Measurements from ENCODE around the gene ELOVL7. TPM values are rescaled to one million over a fixed set of nuclear protein-coding genes. Genes with fewer than 3 reads are reported as not detected.

Gene ELOVL7
- total RNA-seq = 1 to 10 TPM; 1.2 to 7.0 (median 5.3) TPM

DNA sequence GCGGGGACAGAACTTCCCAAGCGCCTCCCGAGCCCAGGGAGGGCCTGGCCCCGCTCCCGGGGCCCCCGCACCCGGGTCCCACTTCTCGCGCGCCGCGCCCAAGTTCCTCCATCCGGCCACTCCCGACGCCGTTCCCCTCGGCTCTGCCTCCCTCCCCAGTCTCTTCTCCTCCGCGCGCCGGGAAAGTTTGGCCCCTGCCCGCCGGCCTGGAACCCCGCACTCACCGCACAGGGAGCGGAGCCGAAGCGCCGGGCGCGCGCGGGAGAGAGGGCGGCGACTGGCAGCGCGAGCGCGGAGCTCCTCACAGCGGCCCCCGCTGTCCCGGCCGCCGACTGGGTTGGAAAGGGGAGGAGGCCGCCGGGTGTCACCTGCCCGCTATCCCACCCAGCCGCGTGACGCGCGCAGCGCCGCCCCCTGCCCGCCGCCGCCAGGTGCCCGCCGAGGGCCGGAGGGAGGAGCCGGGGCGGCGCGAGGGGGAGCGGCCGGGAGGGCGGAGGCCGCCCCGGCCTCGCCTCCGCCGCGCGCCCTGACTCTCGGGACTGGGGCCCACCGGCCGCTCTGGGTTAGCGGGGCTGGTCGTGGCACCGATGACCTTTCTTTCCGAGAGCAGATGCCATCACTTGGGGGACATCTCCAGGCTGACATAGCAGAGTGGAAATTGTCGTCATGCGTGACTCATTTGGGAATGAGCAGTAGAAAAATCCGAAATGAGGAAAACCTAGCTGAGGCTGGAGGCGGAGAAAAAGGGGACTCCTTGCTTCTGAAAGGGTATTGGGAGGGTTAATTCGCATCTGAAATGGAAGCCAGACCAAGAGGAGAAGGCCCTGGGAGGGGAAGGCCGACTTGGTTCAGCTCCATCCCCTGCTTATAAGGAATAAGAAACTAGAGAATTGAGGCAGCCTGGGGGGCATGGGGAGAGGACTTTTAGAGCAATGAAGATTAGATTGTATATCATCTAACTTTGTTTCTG, at the start of gene ELOVL7:
Gene ELOVL7 (minus strand): TSS at position 334 of the 970 bp plus-strand sequence. CDS start 56,872 bp downstream, outside the sequence.
- Histone ChIP-seq H3K9me3 (no peaks in the 10 kb centered on the region), H3K4me3 (peak within 1 kb of the TSS; percentile 63 to 75 (median 68)), H3K27me3 (peaks cover 0 to 45% (median 3%) of the 10 kb centered on the region in 4 donors), H3K36me3 (no peaks in the 10 kb centered on the region), H3K27ac (replicated peaks in 1 of 4) (peak within 1 kb of the TSS; percentile 44 to 63 (median 52)), H3K4me1 (peaks cover 4 to 22% (median 17%) of the 10 kb centered on the region in 4 donors)
- no peak for DNase-seq (ENCODE audit: extremely low spot score)
- intact Hi-C loops (cut with DNase I) = no loop called here
- 5% methylated on average over 11 of the region's 87 CpGs for WGBS
- TF ChIP-seq POLR2A (IDR thresholded peaks at IDR 0.05; ENCODE audit: low read depth) = no peak
- TF ChIP-seq, protein P1, sequence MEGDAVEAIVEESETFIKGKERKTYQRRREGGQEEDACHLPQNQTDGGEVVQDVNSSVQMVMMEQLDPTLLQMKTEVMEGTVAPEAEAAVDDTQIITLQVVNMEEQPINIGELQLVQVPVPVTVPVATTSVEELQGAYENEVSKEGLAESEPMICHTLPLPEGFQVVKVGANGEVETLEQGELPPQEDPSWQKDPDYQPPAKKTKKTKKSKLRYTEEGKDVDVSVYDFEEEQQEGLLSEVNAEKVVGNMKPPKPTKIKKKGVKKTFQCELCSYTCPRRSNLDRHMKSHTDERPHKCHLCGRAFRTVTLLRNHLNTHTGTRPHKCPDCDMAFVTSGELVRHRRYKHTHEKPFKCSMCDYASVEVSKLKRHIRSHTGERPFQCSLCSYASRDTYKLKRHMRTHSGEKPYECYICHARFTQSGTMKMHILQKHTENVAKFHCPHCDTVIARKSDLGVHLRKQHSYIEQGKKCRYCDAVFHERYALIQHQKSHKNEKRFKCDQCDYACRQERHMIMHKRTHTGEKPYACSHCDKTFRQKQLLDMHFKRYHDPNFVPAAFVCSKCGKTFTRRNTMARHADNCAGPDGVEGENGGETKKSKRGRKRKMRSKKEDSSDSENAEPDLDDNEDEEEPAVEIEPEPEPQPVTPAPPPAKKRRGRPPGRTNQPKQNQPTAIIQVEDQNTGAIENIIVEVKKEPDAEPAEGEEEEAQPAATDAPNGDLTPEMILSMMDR (IDR thresholded peaks at IDR 0.05) = peak in 1 of 3 experiments; percentile 22
- peak in 1 of 2 donors; percentile 58 for TF ChIP-seq POLR2AphosphoS5 (IDR thresholded peaks at IDR 0.05)

DNA sequence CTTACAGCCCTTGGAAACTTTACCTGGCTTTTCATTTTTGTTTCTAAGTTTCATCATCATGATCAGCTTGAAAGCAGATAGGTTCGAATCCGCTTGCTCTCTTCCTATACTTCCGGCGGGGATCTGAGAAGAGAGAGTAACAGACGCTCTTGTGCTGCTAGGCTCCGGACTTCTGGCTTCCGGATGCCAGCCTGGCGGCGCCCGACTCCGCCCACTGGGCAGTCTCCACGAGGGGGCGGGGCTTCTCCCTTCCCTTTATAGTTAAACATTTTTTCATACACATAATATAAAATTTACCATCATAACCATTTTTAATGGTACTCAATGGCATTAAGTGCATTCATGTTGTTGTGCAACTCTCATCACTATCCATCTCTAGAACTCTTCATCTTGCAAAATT, 49.5 kb upstream of the ELOVL7 start:
- TF ChIP-seq POLR2AphosphoS5 (IDR thresholded peaks at IDR 0.05) (no peak), EP300 (IDR thresholded peaks at IDR 0.05) (no peak), POLR2A (IDR thresholded peaks at IDR 0.05; ENCODE audit: low read depth) (no peak)
- TF ChIP-seq, protein P1 (IDR thresholded peaks at IDR 0.05) = no peak
- DNase-seq (ENCODE audit: extremely low spot score) = no peak
- no peaks in the 10 kb centered on the region for H3K9me3 ChIP-seq
- WGBS = 99% methylated on average over 13 of the region's 13 CpGs
- peaks cover 14 to 60% (median 36%) of the 10 kb centered on the region in 4 donors for H3K36me3 ChIP-seq
- H3K27ac ChIP-seq (replicated peaks in 1 of 4) = no peak overlapping the region
- H3K27me3 ChIP-seq = no peaks in the 10 kb centered on the region
- no peak overlapping the region for H3K4me3 ChIP-seq
- intact Hi-C loops (cut with DNase I) = no loop called here
- no peaks in the 10 kb centered on the region for H3K4me1 ChIP-seq

DNA sequence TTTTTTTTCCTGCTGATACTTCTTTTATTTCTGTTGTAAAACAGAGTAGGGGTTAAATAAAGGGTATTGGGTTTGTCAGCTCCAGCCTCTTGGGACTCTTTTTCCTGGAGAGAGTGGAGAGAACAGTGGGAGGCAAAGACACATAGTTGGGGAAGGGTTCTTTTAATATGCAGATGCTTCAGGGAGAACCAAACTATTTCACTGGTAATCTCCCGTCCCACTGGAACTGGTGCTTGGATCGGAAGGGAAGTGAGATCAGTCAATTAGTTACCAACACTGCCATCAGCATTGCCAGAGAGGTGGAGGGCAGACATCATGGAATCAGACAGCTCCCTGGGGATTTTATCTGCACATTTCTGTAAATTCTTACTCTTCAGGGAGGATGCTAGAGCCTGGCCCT, 47.6 kb upstream of the ELOVL7 start:
- DNase-seq (ENCODE audit: extremely low spot score) = no peak
- no peaks in the 10 kb centered on the region for H3K9me3 ChIP-seq
- H3K27ac ChIP-seq (replicated peaks in 1 of 4) = no peak overlapping the region
- intact Hi-C loops (cut with DNase I) = no loop called here
- TF ChIP-seq POLR2A (IDR thresholded peaks at IDR 0.05; ENCODE audit: low read depth) (no peak), EP300 (IDR thresholded peaks at IDR 0.05) (no peak), POLR2AphosphoS5 (IDR thresholded peaks at IDR 0.05) (no peak)
- TF ChIP-seq, protein P1 (IDR thresholded peaks at IDR 0.05) = no peak
- H3K27me3 ChIP-seq = no peaks in the 10 kb centered on the region
- no peak overlapping the region for H3K4me3 ChIP-seq
- H3K36me3 ChIP-seq = peaks cover 11 to 46% (median 28%) of the 10 kb centered on the region in 4 donors
- WGBS = 97% methylated on average over 2 of the region's 2 CpGs
- H3K4me1 ChIP-seq = no peaks in the 10 kb centered on the region

DNA sequence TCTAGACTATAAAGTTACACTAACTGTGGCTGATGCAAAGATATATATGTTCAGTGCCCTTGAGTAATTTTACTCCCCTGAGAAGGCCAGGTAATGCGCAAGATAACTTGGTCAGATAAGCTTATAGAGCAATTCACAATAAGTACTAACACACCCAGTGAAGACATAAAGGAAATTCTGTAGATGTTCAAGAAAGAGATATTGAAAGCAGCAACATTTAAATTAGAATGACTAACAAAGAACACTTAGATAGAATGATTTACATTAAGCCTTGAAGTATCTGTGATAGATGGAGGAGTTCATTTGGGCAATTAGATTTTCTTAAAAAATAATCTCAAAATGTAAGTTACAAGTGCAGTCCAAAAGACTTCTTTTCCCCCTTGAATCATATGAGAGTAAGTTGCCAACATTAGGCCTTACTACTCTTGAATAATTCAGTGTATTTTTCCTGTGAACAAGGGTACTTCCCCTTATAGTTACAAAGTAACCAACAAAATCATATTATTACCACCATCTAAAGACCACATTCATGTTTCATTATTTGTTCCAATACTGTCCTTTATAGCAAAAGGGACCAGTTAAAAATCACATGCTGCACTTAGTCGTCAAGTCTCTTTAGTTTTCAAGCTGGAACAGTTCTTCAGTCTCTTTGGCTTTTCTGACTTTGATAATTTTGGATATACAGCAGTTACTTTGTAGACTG, 44.4 kb upstream of the ELOVL7 start:
- Histone ChIP-seq H3K27ac (replicated peaks in 1 of 4) (no peak overlapping the region), H3K4me3 (no peak overlapping the region), H3K4me1 (no peaks in the 10 kb centered on the region), H3K9me3 (no peaks in the 10 kb centered on the region), H3K36me3 (peaks cover 3 to 20% (median 11%) of the 10 kb centered on the region in 4 donors), H3K27me3 (no peaks in the 10 kb centered on the region)
- no peak for DNase-seq (ENCODE audit: extremely low spot score)
- WGBS = 100% methylated on average over 2 of the region's 2 CpGs
- no peak for TF ChIP-seq EP300 (IDR thresholded peaks at IDR 0.05)
- TF ChIP-seq, protein P1 (IDR thresholded peaks at IDR 0.05) = no peak
- TF ChIP-seq POLR2A (IDR thresholded peaks at IDR 0.05; ENCODE audit: low read depth) = no peak
- no peak for TF ChIP-seq POLR2AphosphoS5 (IDR thresholded peaks at IDR 0.05)
- intact Hi-C loops (cut with DNase I) = no loop called here

All from esophagus muscularis mucosa (tissue), 4 donors.